ENCODE results near the gene DDX10. TPM values are rescaled to one million over a fixed set of nuclear protein-coding genes. Genes with fewer than 3 reads are reported as not detected.

Gene DDX10
- total RNA-seq, 2 donors from 2014 or later = 18.5 to 33.1 TPM

DNA sequence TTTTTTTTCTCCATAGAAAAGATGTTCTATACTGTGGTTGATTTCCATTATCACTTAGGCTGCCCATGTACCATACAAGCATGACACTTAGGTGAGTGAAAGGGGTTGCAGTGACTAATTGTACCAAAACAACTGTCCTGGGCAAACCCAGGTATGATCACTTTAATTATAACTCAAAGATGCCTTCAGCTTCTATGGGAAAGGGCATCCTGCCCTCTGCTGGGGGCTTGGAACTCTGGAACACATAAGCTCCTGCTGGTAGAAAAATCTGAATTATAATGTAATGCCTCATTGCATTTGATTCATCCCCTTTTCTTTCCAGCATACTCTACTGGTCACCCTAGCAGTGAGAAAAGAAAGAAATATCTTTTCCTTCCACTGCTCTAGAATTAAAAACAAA lies 206.3 kb downstream of the DDX10 start:
- Histone ChIP-seq H3K36me3 (no peaks in the 10 kb centered on the region), H3K27ac (no peak overlapping the region), H3K4me3 (no peak overlapping the region), H3K27me3 (replicated peaks; ENCODE audit: insufficient read depth) (no peaks in the 10 kb centered on the region), H3K4me1 (replicated peaks) (no peaks in the 10 kb centered on the region), H3K9me3 (no peaks in the 10 kb centered on the region)
- intact Hi-C loops (cut with DNase I) = no loop called here
- DNase-seq (ENCODE audit: low spot score) = no peak
- TF ChIP-seq CTCF (IDR thresholded peaks at IDR 0.05) (peak in 2 of 4 experiments; percentile 14 to 17), POLR2A (IDR thresholded peaks at IDR 0.05) (no peak)

DNA sequence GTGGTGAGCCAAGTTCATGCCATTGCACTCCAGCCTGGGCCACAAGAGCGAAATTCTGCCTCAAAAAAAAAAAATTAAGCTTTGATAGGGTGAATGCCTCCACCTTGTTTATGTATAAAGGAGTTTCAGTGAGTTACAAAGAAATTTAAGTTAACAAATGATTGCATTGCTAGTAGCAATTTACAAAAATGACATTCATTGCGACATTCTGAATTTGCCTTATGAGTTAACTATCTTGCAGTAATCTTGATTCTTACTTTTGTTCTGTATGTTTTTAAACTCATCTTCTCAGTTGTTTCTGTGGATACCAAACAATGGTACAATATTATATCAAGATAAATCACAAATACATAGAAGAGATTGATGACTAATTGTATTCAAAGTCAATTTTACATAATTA lies 207.0 kb downstream of the DDX10 start:
- Histone ChIP-seq H3K27ac (no peak overlapping the region), H3K27me3 (replicated peaks; ENCODE audit: insufficient read depth) (no peaks in the 10 kb centered on the region), H3K36me3 (no peaks in the 10 kb centered on the region), H3K9me3 (no peaks in the 10 kb centered on the region), H3K4me1 (replicated peaks) (no peaks in the 10 kb centered on the region), H3K4me3 (no peak overlapping the region)
- 99% methylated on average over 2 of the region's 2 CpGs for WGBS
- intact Hi-C loops (cut with DNase I) = no loop called here
- no peak for TF ChIP-seq POLR2AphosphoS5 (IDR thresholded peaks at IDR 0.05)
- no peak for TF ChIP-seq CTCF (IDR thresholded peaks at IDR 0.05)
- TF ChIP-seq POLR2A (IDR thresholded peaks at IDR 0.05) = no peak
- no peak for DNase-seq (ENCODE audit: low spot score)

GRCh38 chr11:108872781-108873291 lies 208.0 kb downstream of the DDX10 start:
- no peak overlapping the region for H3K4me3 ChIP-seq
- no peaks in the 10 kb centered on the region for H3K9me3 ChIP-seq
- H3K27ac ChIP-seq = no peak overlapping the region
- 37% methylated on average over 3 of the region's 3 CpGs for WGBS
- DNase-seq (ENCODE audit: low spot score) = no peak
- no peaks in the 10 kb centered on the region for H3K4me1 ChIP-seq (replicated peaks)
- H3K36me3 ChIP-seq = no peaks in the 10 kb centered on the region
- TF ChIP-seq CTCF (IDR thresholded peaks at IDR 0.05) (no peak), POLR2AphosphoS5 (IDR thresholded peaks at IDR 0.05) (no peak), POLR2A (IDR thresholded peaks at IDR 0.05) (no peak)
- H3K27me3 ChIP-seq (replicated peaks; ENCODE audit: insufficient read depth) = no peaks in the 10 kb centered on the region
- intact Hi-C loops (cut with DNase I) = no loop called here

- no peak for DNase-seq (ENCODE audit: low spot score)
- H3K4me1 ChIP-seq (replicated peaks) = no peaks in the 10 kb centered on the region
- no peaks in the 10 kb centered on the region for H3K9me3 ChIP-seq
- H3K27me3 ChIP-seq (replicated peaks; ENCODE audit: insufficient read depth) = no peaks in the 10 kb centered on the region
- TF ChIP-seq POLR2AphosphoS5 (IDR thresholded peaks at IDR 0.05) (no peak), CTCF (IDR thresholded peaks at IDR 0.05) (no peak), POLR2A (IDR thresholded peaks at IDR 0.05) (no peak)
- WGBS = 62% methylated on average over 2 of the region's 2 CpGs
- no peak overlapping the region for H3K27ac ChIP-seq
- intact Hi-C loops (cut with DNase I) = no loop called here
- no peaks in the 10 kb centered on the region for H3K36me3 ChIP-seq
- no peak overlapping the region for H3K4me3 ChIP-seq
Measured at GRCh38 chr11:108873310-108873709, 208.4 kb downstream of the DDX10 start.

- Histone ChIP-seq H3K4me3 (no peak overlapping the region), H3K9me3 (no peaks in the 10 kb centered on the region), H3K36me3 (no peaks in the 10 kb centered on the region), H3K4me1 (replicated peaks) (no peaks in the 10 kb centered on the region), H3K27me3 (replicated peaks; ENCODE audit: insufficient read depth) (no peaks in the 10 kb centered on the region), H3K27ac (no peak overlapping the region)
- intact Hi-C loops (cut with DNase I) = no loop called here
- TF ChIP-seq CTCF (IDR thresholded peaks at IDR 0.05) = no peak
- TF ChIP-seq POLR2AphosphoS5 (IDR thresholded peaks at IDR 0.05) = no peak
- no peak for TF ChIP-seq POLR2A (IDR thresholded peaks at IDR 0.05)
- 96% methylated on average over 4 of the region's 4 CpGs for WGBS
- no peak for DNase-seq (ENCODE audit: low spot score)
Measured at GRCh38 chr11:108873941-108874340, 209.1 kb downstream of the DDX10 start.
